Measurements from ENCODE around the gene PLXNC1.

Gene PLXNC1

GRCh38 chr12:94322346-94322745, 174.0 kb downstream of the PLXNC1 start:
- H3K27ac ChIP-seq, result no peak overlapping the region
- TF ChIP-seq ZFX (IDR thresholded peaks at IDR 0.05), result no peak
- no peak for TF ChIP-seq CTCF (conservative IDR thresholded peaks at IDR 0.05)

- no peak overlapping the region for H3K27ac ChIP-seq
- TF ChIP-seq ZFX (IDR thresholded peaks at IDR 0.05) (no peak), CTCF (conservative IDR thresholded peaks at IDR 0.05) (no peak)
Observed at GRCh38 chr12:94326234-94326633, 177.9 kb downstream of the PLXNC1 start.

GRCh38 chr12:94326727-94327126, 178.3 kb downstream of the PLXNC1 start:
- no peak overlapping the region for H3K27ac ChIP-seq
- no peak for TF ChIP-seq ZFX (IDR thresholded peaks at IDR 0.05)
- no peak for TF ChIP-seq CTCF (conservative IDR thresholded peaks at IDR 0.05)

GRCh38 chr12:94327809-94328208, 179.4 kb downstream of the PLXNC1 start:
- no peak for TF ChIP-seq ZFX (IDR thresholded peaks at IDR 0.05)
- no peak for TF ChIP-seq CTCF (conservative IDR thresholded peaks at IDR 0.05)
- no peak overlapping the region for H3K27ac ChIP-seq

GRCh38 chr12:94329366-94329765, 181.0 kb downstream of the PLXNC1 start:
- TF ChIP-seq CTCF (conservative IDR thresholded peaks at IDR 0.05) (no peak; the same call in none of the 2 replicates), ZFX (IDR thresholded peaks at IDR 0.05) (no peak)
- no peak overlapping the region for H3K27ac ChIP-seq

GRCh38 chr12:94333396-94333795, 185.0 kb downstream of the PLXNC1 start:
- no peak overlapping the region for H3K27ac ChIP-seq
- no peak for TF ChIP-seq ZFX (IDR thresholded peaks at IDR 0.05)
- no peak for TF ChIP-seq CTCF (conservative IDR thresholded peaks at IDR 0.05)

GRCh38 chr12:94336211-94336925, 188.0 kb downstream of the PLXNC1 start:
- H3K27ac ChIP-seq, result no peak overlapping the region
- TF ChIP-seq CTCF (conservative IDR thresholded peaks at IDR 0.05), result no peak
- TF ChIP-seq ZFX (IDR thresholded peaks at IDR 0.05), result no peak
